GM23248 (cell line): ENCODE data around the gene CERS5.

Source experiments
- EZH2 ChIP-seq: fragments of 200-600 bp; sonication (generic); IDR thresholded peaks from 2 replicates; pipeline ENCODE4 v1.6.1; 2018; ENCODE audit warnings: antibody characterized with exemption, mild to moderate bottlenecking; ENCODE audit not compliant: insufficient read depth, poor library complexity, severe bottlenecking
- EZH2phosphoT487 ChIP-seq: fragments of 200-600 bp; sonication (generic); IDR thresholded peaks from 2 replicates; pipeline ENCODE4 v1.6.1; 2018; ENCODE audit warnings: antibody characterized with exemption, moderate library complexity, mild to moderate bottlenecking, low read depth; ENCODE audit not compliant: insufficient read depth

DNA sequence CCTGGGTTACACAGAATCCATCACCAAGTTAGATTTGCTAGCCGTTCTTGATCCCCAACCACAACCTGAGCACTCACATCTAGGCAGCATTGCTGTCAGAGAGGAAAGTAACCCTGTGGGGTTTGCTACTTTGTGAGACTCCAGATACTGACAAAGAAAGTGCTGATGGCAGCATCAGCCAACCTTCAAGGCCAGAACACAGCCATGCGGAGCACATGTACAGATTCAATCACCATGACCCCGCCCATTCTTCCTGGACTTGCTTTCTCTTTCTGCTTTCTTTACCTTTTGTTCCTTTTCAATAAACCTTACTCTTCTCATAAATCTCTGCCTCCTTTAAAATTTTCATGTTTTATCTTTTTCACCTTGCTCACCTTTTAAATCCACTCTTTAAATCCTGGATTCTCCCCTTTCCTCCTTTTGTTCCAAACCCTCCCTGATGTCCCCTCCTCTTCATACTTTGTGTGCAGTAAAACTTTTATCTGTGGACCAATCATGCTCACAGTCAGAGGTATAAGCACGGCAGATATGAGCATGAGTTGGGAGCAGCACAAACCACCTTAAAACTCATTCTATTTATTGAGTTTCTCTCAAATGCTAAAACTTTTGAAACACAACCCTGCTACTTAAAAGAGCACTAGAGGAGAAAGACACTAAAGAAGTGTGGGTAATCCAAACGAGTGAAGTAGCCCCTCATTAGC lies 21.9 kb upstream of the CERS5 start:
- TF ChIP-seq EZH2 = no peak
- no peak for TF ChIP-seq EZH2phosphoT487
